ENCODE results near the gene FAM184B.

GRCh38 chr4:17794730-17795129 is 13.3 kb upstream of the FAM184B start:
- TF ChIP-seq POLR2A (IDR thresholded peaks at IDR 0.05; ENCODE audit: low read length): no peak
- no peak for TF ChIP-seq GATA1 (IDR thresholded peaks at IDR 0.05; ENCODE audit: low read depth, low read length)

All from erythroblast (primary cell).